Natural killer cell (primary cell): ENCODE results near the gene FBLIM1. TPM values are rescaled to one million over a fixed set of nuclear protein-coding genes. Genes with fewer than 3 reads are reported as not detected.

Source experiments
- ATAC-seq, 3 donors: fragments of 150-1000 bp in 2 of 3; fragments of 200-7000 bp in 1 of 3; cut with Tn5 transposase; 1 replicate in 1 of 3; 2 replicates in 2 of 3; pipeline ENCODE4 v1.10.0; 2021; ENCODE audit warnings: mild to moderate bottlenecking in 2 of 3, moderate library complexity in 2 of 3
- DNase-seq, 2 donors: peaks; one replicate each; pipeline versions ENCODE4 v3.0.0 to v3.0.0-alpha.2; 2013 to 2021; ENCODE audit warnings: mixed read lengths in 1 of 2
- H3K27ac ChIP-seq: one replicate; pipeline ENCODE4 v1.5.1; 2013; ENCODE audit warnings: mild to moderate bottlenecking, low read length
- H3K27me3 ChIP-seq: one replicate; pipeline ENCODE4 v1.6.1; 2013; ENCODE audit warnings: low read length; ENCODE audit not compliant: control insufficient read depth, insufficient read depth
- H3K36me3 ChIP-seq: one replicate; pipeline ENCODE4 v1.6.1; 2013; ENCODE audit warnings: low read length; ENCODE audit not compliant: control insufficient read depth, insufficient read depth
- H3K4me1 ChIP-seq: one replicate; pipeline ENCODE4 v1.6.1; 2013; ENCODE audit warnings: low read length; ENCODE audit not compliant: control insufficient read depth, insufficient read depth
- H3K4me3 ChIP-seq: one replicate; pipeline ENCODE4 v1.5.1; 2013; ENCODE audit warnings: low read length
- H3K9me3 ChIP-seq: one replicate; pipeline ENCODE4 v1.6.1; 2013; ENCODE audit warnings: low read length; ENCODE audit not compliant: control insufficient read depth, insufficient read depth
- H3K27ac Mint-ChIP-seq, 2 donors: one replicate each; pipeline ENCODE4 v1.8.0; 2022; ENCODE audit warnings: mild to moderate bottlenecking in 2 of 2, mixed read lengths in 2 of 2, moderate library complexity in 1 of 2
- H3K27me3 Mint-ChIP-seq, 2 donors: one replicate each; pipeline ENCODE4 v1.8.0; 2022; ENCODE audit warnings: low read depth in 2 of 2, mixed read lengths in 2 of 2
- H3K36me3 Mint-ChIP-seq: one replicate; pipeline ENCODE4 v1.8.0; 2022; ENCODE audit warnings: mixed read lengths
- H3K4me1 Mint-ChIP-seq, 2 donors: one replicate each; pipeline ENCODE4 v1.8.0; 2022; ENCODE audit warnings: mixed read lengths in 2 of 2
- H3K4me3 Mint-ChIP-seq: one replicate; pipeline ENCODE4 v1.8.0; 2022; ENCODE audit warnings: mild to moderate bottlenecking, moderate library complexity, mixed read lengths
- H3K9me3 Mint-ChIP-seq, 2 donors: one replicate each; pipeline ENCODE4 v1.8.0; 2022; ENCODE audit warnings: mixed read lengths in 2 of 2
- CTCF ChIP-seq: fragments of 200-600 bp; IDR thresholded peaks from one replicate; pipeline ENCODE4 v1.8.0; 2022; ENCODE audit warnings: antibody characterized with exemption
- WGBS: methylation state at CpG from one replicate; pipeline ENCODE4 v1.1.7; 2013; ENCODE audit warnings: missing lambda C conversion rate; ENCODE audit not compliant: insufficient coverage; 5-methylcytosine and 5-hydroxymethylcytosine counted together
- intact Hi-C: fragments of 100-400 bp; cut with micrococcal nuclease; formaldehyde crosslinking; loops from one replicate; pipeline ENCODE4 v1.14.2; 2022
- total RNA-seq, 4 donors: library from RNA; stranded (reverse); fragments of 120-200 nt in 1 of 4; gene quantifications; one replicate each; pipeline versions ENCODE4 v1.2.3 to v1.2.4, GENCODE V29; 2013 to 2022

Gene FBLIM1
- total RNA-seq, 3 donors from 2014 or later (not counting 1 experiment from before 2014, with no cell fraction given), result 0.39 TPM; not detected in 2

GRCh38 chr1:15748690-15749398 lies 9.8 kb upstream of the FBLIM1 start:
- no peaks in the 10 kb centered on the region for H3K4me1 Mint-ChIP-seq
- no peak for DNase-seq
- WGBS, result 90% methylated on average over 10 of the region's 10 CpGs
- H3K27me3 Mint-ChIP-seq, result no peaks in the 10 kb centered on the region
- no peaks in the 10 kb centered on the region for H3K36me3 ChIP-seq
- intact Hi-C loops, result no loop called here
- no peak overlapping the region for H3K27ac Mint-ChIP-seq
- H3K36me3 Mint-ChIP-seq, result no peaks in the 10 kb centered on the region
- no peak overlapping the region for H3K4me3 Mint-ChIP-seq
- H3K27me3 ChIP-seq, result no peaks in the 10 kb centered on the region
- no peaks in the 10 kb centered on the region for H3K9me3 Mint-ChIP-seq
- no peaks in the 10 kb centered on the region for H3K4me1 ChIP-seq
- no peaks in the 10 kb centered on the region for H3K9me3 ChIP-seq
- no peak for ATAC-seq
- no peak for TF ChIP-seq CTCF
- H3K27ac ChIP-seq, result no peak overlapping the region
- H3K4me3 ChIP-seq, result no peak overlapping the region

- H3K4me3 ChIP-seq, result no peak overlapping the region
- H3K36me3 ChIP-seq, result no peaks in the 10 kb centered on the region
- H3K9me3 ChIP-seq, result no peaks in the 10 kb centered on the region
- H3K27ac ChIP-seq, result no peak overlapping the region
- Mint-ChIP-seq H3K9me3 (no peaks in the 10 kb centered on the region), H3K27ac (no peak overlapping the region), H3K27me3 (no peaks in the 10 kb centered on the region), H3K36me3 (no peaks in the 10 kb centered on the region), H3K4me3 (no peak overlapping the region), H3K4me1 (no peaks in the 10 kb centered on the region)
- WGBS, result 82% methylated on average over 19 of the region's 19 CpGs
- H3K27me3 ChIP-seq, result no peaks in the 10 kb centered on the region
- no peak for TF ChIP-seq CTCF
- DNase-seq, result no peak
- no peaks in the 10 kb centered on the region for H3K4me1 ChIP-seq
- no peak for ATAC-seq
- intact Hi-C loops, result no loop called here
Observed at GRCh38 chr1:15749399-15750291, 8.9 kb upstream of the FBLIM1 start.

- H3K27me3 ChIP-seq, result peaks cover 2% of the 10 kb centered on the region
- intact Hi-C loops, result no loop called here
- Mint-ChIP-seq H3K27me3 (peaks cover 0 to 9% of the 10 kb centered on the region in 2 donors), H3K4me3 (no peak overlapping the region), H3K9me3 (no peaks in the 10 kb centered on the region), H3K4me1 (no peaks in the 10 kb centered on the region), H3K36me3 (no peaks in the 10 kb centered on the region), H3K27ac (no peak overlapping the region)
- ATAC-seq (no peak), DNase-seq (no peak)
- no peak overlapping the region for H3K27ac ChIP-seq
- H3K4me3 ChIP-seq, result no peak overlapping the region
- 88% methylated on average over 12 of the region's 12 CpGs for WGBS
- no peak for TF ChIP-seq CTCF
- H3K36me3 ChIP-seq, result no peaks in the 10 kb centered on the region
- H3K4me1 ChIP-seq, result no peaks in the 10 kb centered on the region
- H3K9me3 ChIP-seq, result no peaks in the 10 kb centered on the region
Observed at GRCh38 chr1:15750924-15751323, 7.7 kb upstream of the FBLIM1 start.
